ENCODE data around the gene UBAC2.
"Not testable (repeated sequence)": the region's sequence is repeated elsewhere in the genome, so short reads cannot be mapped to it uniquely, and the experiment has no call there.

Gene UBAC2

DNA sequence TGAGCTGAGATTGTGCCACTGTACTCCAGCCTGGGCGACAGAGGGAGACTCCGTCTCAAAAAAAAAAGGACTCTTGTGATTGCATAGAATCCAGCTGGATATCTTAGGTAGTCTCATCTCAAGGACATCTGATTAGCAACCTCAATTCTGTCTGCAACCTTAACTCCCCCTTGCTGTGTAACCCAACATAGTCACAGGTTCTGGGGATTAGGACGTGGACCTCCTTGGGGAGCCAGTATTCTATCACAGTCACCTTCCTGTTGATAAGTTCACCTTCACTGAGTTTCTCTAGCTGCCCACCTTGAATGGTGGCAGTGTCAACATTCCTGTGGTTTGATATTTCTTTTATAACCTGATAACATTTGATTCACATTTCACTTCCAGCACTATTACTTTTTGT is 30.3 kb downstream of the UBAC2 start:
- FAIRE-seq, result no peak
- no peak for DNase-seq (ENCODE audit: insufficient read length, low spot score)

DNA sequence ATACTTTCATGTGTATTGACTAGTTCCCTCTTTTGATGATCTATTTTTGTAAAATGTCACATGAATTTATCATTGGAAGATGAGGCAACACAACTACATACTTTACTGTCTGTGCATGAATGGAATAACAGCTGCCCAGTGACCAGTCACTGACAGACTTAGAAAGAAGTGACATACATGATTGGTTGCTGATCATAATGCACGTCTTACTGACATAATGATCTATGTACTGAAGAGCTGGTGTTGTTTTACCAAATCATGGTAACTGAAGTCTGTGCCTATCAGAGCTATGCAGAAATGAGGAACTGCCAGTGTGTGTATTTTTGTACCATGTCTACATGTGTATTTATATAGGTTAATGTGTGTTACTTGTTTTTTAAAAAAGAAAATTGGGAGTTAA is 31.1 kb downstream of the UBAC2 start:
- no peak for DNase-seq (ENCODE audit: insufficient read length, low spot score)
- no peak for FAIRE-seq

DNA sequence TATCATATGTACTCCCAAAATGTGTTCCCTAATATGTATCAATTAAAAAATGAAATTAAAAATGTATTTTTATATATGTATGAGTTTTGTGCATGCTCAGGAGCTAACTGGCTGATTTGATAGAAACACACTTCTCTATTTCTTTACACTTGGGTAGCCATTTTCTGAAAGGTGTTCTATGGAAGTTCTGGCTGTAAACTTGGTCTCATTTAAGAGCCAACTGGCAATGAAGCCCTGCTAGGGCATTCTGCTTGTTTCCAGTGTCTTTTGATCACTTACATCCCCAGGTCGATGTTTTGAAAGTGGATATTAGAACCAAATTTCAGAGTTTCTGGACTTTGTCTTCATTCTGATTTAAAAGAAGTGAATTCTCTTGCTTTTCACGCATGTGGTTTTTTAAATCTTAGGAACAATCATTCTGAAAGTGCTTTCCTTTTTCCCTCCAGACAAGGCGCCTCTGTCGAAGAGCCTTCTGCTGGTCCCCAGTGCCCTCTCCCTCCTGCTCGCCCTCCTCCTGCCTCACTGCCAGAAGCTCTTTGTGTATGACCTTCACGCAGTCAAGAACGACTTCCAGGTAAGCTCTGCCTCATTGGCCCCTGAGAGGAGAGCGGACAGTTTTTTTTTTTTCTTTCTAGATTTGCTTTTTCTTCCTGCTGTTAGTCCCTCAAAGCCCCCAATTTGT is 37.5 kb downstream of the UBAC2 start:
- FAIRE-seq, result no peak

DNA sequence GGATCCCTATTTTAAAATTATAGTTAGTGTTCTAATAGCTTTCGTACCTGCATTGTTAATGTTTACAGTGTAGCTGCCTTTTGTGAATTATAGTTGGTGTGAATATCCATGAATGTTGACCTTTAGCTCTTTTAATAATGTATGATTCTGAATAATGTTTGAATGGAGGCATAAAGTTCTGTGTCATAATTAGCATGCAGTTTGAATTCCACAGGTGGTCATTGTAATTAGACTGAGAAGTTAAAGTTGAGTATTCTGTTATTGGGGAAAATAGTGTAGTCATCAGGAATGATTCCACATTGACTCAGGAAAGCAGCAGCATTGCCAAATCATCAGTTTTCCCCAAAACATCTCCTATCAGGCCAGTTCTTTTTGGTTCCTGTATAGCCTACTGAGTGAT is 45.4 kb downstream of the UBAC2 start:
- no peak for DNase-seq (ENCODE audit: insufficient read length, low spot score)
- no peak for FAIRE-seq

More for the DNA sequence above, 37.5 kb downstream of the UBAC2 start:
- DNase-seq (ENCODE audit: insufficient read length, low spot score), result no peak

DNA sequence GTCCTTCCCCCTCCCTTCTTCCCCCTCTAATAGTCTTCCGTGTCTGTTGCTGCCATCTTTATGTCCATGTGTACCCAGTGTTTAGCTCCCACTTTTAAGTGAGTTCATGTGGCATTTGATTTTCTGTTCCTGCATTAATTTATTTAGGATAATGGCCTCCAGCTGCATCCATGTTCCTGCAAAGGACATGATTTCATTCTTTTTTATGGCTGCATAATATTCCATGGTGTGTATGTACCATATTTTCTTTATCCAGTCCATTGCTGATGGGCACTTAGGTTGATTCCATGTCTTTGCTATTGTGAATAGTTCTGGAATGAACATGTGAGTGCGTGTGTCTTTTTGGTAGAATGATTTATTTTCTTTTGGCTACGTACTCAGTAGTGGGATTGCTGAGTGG is 48.5 kb downstream of the UBAC2 start:
- not testable (repeated sequence) for FAIRE-seq; DNase-seq (ENCODE audit: insufficient read length, low spot score)

DNA sequence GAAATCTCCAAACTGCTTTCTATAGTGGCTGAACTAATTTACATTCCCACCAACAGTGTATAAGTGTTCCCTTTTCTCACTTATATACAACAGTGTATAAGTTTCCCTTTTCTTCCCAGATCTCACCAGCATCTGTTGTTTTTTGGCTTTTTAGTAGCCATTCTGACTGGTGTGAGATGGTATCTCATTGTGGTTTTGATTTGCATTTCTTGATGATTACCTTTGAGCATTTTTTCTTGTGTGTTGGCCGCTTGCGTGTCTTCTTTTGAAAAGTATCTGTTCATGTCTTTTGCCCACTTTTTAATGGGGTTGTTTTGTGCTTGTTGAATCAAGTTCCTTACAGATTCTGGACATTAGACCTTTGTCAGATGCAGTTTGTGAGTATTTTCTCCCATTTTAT is 49.0 kb downstream of the UBAC2 start:
- DNase-seq (ENCODE audit: insufficient read length, low spot score); FAIRE-seq: not testable (repeated sequence)

DNA sequence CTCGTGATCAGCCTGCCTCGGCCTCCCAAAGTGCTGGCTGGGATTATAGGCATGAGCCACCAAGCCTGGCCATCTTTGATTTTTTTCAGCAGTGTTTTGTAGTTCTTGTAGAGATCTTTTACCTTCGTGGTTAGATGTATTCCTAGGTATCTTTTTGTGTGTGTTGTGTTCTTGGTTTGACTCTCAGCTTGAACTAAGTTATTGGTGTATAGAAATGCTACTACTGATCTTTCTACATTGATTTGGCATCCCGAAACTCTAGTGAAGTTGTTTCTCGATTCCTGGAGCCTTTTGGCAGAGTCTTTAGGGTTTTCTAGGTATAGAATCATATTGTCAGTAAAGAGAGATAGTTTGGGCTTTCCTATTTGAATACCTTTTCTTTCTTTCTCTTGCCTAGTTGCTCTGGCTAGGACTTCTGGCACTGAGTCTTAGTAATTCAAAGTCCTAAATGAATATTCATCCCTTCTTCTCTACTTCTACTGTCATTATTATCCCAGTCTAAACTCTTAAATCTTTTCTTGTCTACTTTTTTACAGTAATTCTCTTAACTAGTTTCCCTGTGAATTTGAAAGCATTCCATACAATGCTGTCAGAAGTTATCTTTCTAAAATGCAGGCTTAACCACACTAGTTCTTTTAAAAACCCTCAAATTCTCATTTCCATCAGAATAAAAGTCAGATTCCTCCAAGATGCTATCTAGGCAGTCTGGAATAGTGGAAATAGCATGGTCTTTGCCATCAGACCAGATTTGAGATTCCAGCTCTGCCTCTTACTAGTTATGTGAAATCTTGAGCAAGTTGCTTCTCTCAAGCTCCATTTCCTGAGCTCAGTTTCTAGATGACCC is 50.5 kb downstream of the UBAC2 start:
- DNase-seq (ENCODE audit: insufficient read length, low spot score) (no peak), FAIRE-seq (no peak)

DNA sequence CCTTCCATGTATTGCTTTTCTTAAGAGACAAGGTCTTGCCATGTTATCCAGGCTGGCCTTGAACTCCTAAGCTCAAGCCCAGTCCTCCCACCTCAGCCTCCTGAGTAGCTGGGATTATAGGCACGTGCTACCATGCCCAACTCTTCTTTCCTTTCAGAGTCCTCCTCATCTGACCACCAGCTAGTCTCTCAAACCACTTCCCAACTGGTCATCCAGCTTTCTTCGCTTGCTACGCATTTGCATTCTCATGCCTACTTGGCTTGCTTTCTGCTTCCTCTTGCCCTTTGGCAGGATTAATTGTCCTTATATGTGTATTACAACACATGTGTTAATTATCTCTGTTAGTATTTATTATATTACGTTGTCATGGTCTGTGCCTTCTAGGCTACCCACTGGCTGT is 51.3 kb downstream of the UBAC2 start:
- FAIRE-seq (no peak), DNase-seq (ENCODE audit: insufficient read length, low spot score) (no peak)

DNA sequence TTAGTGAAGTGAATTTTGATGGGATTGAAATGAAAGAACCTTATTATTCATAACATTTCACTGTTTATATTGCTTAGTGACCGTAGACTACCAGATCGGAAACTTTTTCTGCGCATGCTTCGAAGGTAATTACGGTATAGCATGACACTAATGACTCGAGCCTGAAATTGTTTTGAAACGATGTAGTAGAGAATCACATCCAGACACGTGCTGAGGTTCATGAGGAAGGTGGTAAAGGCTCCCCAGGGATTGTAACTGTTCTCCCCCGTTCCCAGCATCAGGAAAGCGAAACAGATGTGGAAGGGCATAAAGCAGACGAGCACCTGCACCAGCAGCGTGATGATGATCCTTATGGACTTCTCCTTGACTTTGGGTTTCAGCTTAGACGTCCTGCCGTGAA is 54.2 kb downstream of the UBAC2 start:
- FAIRE-seq (no peak), DNase-seq (ENCODE audit: insufficient read length, low spot score) (no peak)

DNA sequence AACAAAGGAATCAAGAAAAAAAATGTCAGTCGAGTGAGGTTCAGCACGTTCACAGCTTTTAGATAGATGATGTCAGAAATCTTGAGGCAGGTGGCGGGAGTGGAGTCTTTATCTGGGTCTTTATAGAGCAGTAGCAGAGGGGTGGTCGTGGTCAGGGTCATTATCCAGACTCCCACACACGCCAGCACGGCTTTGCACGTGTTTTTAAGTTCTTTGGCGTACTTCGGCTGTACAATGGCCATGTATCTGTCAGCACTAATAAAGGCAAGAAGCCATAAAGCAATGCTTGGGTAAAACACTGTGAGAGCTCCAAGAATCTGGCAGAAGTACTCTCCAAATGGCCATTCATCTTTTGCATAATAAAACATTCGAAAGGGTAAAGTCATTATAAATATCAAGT is 54.6 kb downstream of the UBAC2 start:
- FAIRE-seq, result no peak
- DNase-seq (ENCODE audit: insufficient read length, low spot score), result no peak

DNA sequence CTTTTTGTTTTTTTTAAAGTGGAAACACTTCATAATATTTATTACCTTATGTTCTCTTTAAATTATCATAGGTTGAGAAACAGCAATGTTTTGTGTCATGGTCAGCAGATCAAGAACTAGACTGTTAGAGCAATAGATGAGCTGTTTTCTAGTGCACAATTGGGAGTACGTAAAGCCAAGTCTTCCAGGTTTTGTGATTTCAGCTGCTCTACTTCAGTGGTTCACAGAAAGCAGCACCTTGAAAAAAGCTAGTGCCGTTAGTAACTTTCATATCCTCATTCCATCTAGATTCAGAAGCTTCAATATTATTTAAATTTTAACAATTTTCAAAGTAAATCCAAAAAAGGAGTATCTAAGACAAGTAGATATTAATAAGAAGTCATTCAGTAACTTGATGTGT is 55.6 kb downstream of the UBAC2 start:
- DNase-seq (ENCODE audit: insufficient read length, low spot score) (no peak), FAIRE-seq (no peak)

DNA sequence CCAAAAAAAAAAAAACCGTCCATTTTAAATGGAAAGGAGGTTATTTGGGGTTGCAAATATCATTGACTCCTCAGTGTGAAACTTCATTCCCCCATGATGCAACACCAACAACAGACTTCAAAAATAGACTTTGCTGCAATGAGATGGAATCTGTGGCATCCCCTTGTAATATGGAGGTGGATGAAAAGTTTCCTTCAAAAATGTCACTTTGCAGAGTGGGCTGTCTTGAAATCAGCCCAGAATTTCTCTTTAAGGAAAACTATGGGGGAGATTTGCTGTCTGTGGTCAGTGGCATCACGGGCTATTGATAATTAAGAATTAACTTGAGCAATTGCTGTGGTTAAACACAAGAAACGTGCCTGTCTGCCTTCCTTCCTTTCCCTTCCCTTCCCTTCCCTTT is 56.1 kb downstream of the UBAC2 start:
- no peak for FAIRE-seq
- no peak for DNase-seq (ENCODE audit: insufficient read length, low spot score)

DNA sequence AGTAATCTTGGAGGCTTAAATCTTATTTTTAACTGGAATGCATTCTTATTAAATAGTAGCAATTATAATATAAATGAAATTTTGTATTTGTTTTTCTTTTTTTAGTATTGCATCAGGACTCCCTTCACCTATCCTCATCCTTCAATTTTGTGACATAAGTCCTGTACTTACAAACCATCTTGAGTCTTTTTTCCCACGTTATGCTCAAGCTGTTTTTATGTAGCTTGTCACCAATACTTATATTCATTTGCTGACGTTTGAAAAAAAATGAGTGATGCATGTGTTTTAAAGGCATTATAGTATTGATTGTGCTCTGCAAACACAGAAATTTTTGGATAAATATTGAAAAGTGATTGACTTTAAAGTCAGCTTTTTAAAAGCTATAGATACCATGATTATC is 56.6 kb downstream of the UBAC2 start:
- FAIRE-seq (no peak), DNase-seq (ENCODE audit: insufficient read length, low spot score) (no peak)

DNA sequence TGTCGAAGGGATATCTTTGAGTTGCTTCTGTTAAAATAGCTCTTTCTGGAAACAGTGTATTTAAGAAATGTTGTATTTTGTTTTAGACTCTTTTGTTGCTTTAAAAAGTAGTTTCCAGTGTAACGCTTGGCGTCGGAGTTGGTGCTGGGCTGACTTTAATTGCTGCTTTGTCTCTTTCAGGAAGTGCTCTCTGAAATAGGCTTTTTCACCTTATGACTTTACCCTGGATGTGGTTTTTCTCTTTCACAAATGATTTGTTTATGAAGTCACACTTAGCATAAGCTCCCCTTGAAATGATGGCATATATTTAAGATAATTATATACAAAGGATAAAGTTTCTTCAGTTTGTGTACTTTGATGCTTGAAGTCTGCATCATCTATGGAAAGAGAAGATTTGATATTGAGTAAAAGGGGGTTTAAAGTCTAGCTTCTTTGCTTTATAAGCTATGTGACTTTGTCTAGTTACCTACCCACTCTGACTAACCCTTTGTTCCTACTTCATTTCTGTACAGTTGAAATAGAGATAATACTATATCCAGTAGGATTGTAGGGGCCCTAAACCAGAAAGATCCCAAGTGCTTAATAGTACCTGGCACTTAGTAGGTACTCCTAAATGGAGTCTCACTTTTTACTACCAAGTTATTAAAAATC is 57.7 kb downstream of the UBAC2 start, which contains the start of gene GPR18:
Gene GPR18 (minus strand): TSS at position 170 of the 651 bp plus-strand sequence. CDS start 2,507 bp downstream, outside the sequence.
- DNase-seq (ENCODE audit: insufficient read length, low spot score) (no peak), FAIRE-seq (no peak)

DNA sequence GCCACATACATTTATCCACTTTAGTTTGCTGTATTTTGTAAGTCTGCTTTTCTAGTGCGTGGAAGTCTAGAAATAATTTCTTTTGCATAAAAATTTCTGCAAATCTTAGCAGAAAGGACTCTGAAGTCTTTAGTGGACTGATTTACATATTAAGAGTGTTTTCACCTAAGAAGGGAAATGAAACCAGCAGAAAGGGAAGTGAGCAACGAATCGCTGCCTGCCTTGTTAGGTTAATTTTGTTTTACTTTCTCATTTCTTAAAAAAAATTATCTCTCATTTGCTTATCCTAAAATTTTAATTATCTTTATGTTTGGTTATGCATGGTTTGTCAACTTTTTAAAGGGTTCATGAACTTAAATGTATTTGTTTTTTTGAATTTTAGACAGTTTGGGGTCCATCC is 58.3 kb downstream of the UBAC2 start:
- FAIRE-seq, result no peak
- DNase-seq (ENCODE audit: insufficient read length, low spot score), result no peak

DNA sequence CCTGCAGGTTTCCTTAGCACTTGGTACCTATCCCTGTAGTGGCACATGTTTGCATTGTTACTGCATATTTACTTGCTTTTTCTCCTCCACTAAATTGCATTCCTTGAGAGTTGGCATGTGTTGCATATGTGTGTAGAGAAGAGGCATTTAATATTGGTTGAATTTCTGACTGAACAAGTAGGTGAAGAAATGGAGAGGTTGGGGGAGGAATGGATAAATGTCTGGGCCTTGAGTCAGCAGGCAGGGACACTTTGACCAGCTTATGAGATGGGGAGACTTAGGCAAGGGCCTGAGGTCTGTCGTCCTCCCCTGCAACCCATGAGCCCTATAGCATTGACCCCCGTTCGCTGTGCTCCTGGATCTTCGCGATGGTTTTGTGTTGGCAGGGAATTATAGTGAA is 59.6 kb downstream of the UBAC2 start:
- FAIRE-seq (no peak), DNase-seq (ENCODE audit: insufficient read length, low spot score) (no peak)

DNA sequence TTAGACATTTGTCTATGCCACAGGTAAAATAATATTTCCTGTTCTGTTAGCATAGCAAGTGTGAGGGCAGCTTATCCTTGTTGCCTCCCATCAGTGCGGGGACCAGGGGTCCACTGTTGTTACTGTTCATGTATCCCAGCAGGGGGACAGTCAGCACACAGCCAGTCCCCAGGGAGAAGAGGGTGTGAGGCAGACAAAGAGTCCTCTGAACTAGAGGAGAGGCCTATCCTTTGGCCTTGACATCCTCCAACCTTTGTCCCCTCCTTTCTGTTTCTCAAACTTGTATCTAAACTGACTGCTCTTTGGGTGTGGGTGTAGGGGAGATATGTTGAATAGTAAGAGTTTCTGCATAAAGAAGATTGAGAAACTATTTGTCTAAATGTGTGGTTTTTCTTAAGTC is 60.4 kb downstream of the UBAC2 start:
- DNase-seq (ENCODE audit: insufficient read length, low spot score) (no peak), FAIRE-seq (no peak)

DNA sequence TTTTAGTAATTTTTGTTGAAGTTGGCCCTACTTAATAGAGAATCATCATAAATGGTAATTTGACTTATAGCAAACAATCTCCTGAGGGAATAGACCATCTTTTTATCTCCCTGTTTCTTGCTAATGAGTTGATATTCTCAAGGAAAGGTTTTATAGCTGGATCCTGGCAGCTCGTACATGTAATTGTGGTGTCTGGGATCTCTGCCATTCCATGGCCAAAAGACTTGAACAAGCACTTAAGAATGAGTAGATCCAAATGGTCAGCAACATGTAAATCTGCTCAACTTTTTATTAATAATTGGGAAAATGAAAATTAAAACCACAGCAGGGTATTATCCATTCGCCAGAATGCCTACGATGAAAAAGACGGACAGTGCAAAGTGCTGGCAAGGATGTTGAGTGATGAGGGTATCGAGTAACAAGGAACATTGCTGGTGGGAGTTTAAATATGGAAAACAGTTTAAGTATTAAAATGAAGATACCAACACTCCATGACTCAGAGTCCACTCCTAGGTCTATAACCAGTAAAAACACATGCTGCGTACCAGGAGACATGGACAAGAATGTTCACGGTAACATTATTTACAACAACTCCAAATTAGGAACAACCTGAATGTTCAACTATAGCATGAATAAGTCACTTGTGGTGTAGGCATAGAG is 62.6 kb downstream of the UBAC2 start:
- DNase-seq (ENCODE audit: insufficient read length, low spot score) (no peak), FAIRE-seq (no peak)

DNA sequence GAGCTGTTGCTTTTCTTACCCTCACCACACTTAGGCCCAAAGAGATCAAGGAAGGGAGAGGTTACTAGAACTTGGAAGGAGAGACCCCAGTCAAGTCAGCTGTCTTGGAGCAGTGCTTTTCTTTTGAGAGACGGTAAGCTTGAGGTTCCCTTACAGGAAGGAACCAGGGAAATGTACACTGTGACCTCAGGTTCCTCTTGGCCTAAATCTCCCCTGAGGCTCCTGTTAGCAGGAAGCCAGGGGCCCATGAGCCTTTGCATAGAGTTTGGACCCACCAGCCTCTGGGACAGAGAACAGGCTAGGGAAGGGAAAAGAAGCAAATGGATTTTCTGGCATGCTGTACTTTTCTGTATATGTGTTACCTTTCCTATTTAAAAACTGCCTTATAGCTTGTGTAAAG is 63.4 kb downstream of the UBAC2 start:
- no peak for DNase-seq (ENCODE audit: insufficient read length, low spot score)
- no peak for FAIRE-seq

DNA sequence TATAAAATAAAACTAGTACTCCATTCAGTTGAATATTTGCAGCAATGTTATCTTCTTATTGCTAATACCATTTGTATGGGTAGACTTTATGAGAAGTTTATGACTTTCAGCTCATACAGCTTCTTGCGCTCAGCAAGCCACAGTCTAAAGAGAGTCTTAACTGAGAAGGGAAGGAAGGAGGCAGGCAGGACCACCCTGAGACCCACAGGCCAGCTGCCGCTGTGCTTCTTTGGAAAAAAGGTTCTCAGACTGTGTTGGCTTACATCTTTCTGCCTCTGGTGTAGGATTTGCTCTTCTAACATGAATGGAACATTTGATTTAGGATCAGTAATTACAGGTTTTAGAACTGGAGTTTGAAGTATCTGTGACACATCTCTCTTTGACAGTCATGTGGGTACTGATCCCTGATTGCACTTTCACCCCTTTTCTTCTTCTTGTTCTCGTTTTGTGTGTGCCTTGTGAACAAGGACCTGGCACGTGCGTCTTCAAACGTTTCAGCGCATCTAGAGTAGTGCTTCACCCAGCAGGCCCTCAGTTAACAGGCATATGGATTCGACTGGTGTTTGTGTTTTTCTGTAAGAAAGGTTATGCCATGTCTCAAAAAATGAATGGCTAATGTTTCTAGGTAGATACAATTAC is 64.6 kb downstream of the UBAC2 start:
- FAIRE-seq (no peak), DNase-seq (ENCODE audit: insufficient read length, low spot score) (no peak)
